Panc1 (cell line): Measurements from ENCODE around the gene NT5DC3. TPM values are rescaled to one million over a fixed set of nuclear protein-coding genes. Genes with fewer than 3 reads are reported as not detected.

Experiments
- ATAC-seq: fragments of 200-7000 bp; cut with Tn5 transposase; 2 replicates; pipeline ENCODE4 v1.9.1; 2020; ENCODE audit warnings: mild to moderate bottlenecking, moderate library complexity
- BruUV-seq: library from RNA; stranded (reverse); fragments of 400-500 nt; replicated peaks from 2 replicates; lab custom pipeline; 2021; lab: Mats Ljungman, UMichigan
- CTCF ChIA-PET: fragments of 300-600 bp; sonication (Branson Sonifier 250); formaldehyde crosslinking; loops from one replicate; lab custom pipeline; 2022; ENCODE audit warnings: antibody characterized with exemption; lab: Charles Lee
- POLR2A ChIA-PET: fragments of 300-600 bp; sonication (Branson Sonifier 250); formaldehyde crosslinking; loops from one replicate; lab custom pipeline; 2022; ENCODE audit warnings: antibody characterized with exemption; lab: Charles Lee
- DNase-seq: peaks from one replicate; pipeline ENCODE4 v3.0.0-alpha.2; 2010; ENCODE audit warnings: low read depth, low spot score
- H3K27ac ChIP-seq: 2 replicates; pipeline ENCODE4 v1.5.1; 2011; ENCODE audit warnings: mild to moderate bottlenecking, low read length, inconsistent platforms
- H3K27me3 ChIP-seq: fragments of 200-500 bp; sonication (Bioruptor generic); 2 replicates; pipeline ENCODE4 v1.6.0; 2014; ENCODE audit warnings: low read length, inconsistent platforms; ENCODE audit not compliant: control insufficient read depth, insufficient read depth
- H3K36me3 ChIP-seq: fragments of 200-500 bp; sonication (Bioruptor generic); 2 replicates; pipeline ENCODE4 v1.5.1; 2014; ENCODE audit warnings: inconsistent platforms, mild to moderate bottlenecking, low read length, moderate library complexity; ENCODE audit not compliant: control insufficient read depth, insufficient read depth
- H3K4me1 ChIP-seq: 2 replicates; pipeline ENCODE4 v1.5.1; 2011; ENCODE audit warnings: inconsistent platforms, mild to moderate bottlenecking, low read length, moderate library complexity; ENCODE audit not compliant: control insufficient read depth, insufficient read depth
- H3K4me3 ChIP-seq, 2 experiments: 2 replicates each; pipeline ENCODE4 v1.5.1; 2011 to 2012; ENCODE audit warnings: low read depth in 2 of 2, low read length in 2 of 2, mild to moderate bottlenecking in 2 of 2, inconsistent platforms in 1 of 2, moderate library complexity in 1 of 2
- H3K9me3 ChIP-seq: fragments of 200-500 bp; sonication (Bioruptor generic); 2 replicates; pipeline ENCODE4 v1.5.1; 2014; ENCODE audit warnings: low read depth, mild to moderate bottlenecking, inconsistent platforms, low read length, moderate library complexity; ENCODE audit not compliant: control insufficient read depth, insufficient read depth
- POLR2AphosphoS5 ChIP-seq: IDR thresholded peaks from 2 replicates; pipeline ENCODE4 v1.6.1; 2012; ENCODE audit warnings: mild to moderate bottlenecking, low read depth, low read length, moderate library complexity
- SIN3A ChIP-seq: IDR thresholded peaks from 2 replicates; pipeline ENCODE4 v1.6.1; 2012; ENCODE audit warnings: low read depth, mild to moderate bottlenecking, low read length, moderate library complexity, borderline replicate concordance; ENCODE audit not compliant: insufficient read depth
- TCF7L2 ChIP-seq: IDR thresholded peaks from 2 replicates; pipeline ENCODE4 v1.6.1; 2011; ENCODE audit warnings: mild to moderate bottlenecking, low read depth, low read length, inconsistent platforms
- in situ Hi-C: cut with HindIII; loops from 2 replicates; pipeline ENCODE4 v1.10.0; 2016; ENCODE audit warnings: low sequenced_read_pairs, low pct_unique_long_range_greater_than_20kb
- intact Hi-C: fragments of 100-400 bp; cut with micrococcal nuclease; formaldehyde crosslinking; loops from one replicate; pipeline ENCODE4 v1.10.0; 2022; ENCODE audit not compliant: unreplicated experiment
- total RNA-seq: library from RNA; stranded (reverse); gene quantifications from one replicate; pipeline ENCODE4 v1.2.1, GENCODE V29; 2021; ENCODE audit not compliant: unreplicated experiment
- TF ChIP-seq, protein P1 (sequence below), 2 experiments: IDR thresholded peaks; 2 replicates each; pipeline ENCODE4 v1.6.1; 2011 to 2012; ENCODE audit warnings: low read depth in 2 of 2, control low read depth in 1 of 2, low read length in 1 of 2, mild to moderate bottlenecking in 1 of 2, moderate library complexity in 1 of 2; ENCODE audit not compliant: insufficient read depth in 1 of 2
- TF ChIP-seq, protein P2 (sequence below): fragments of 450-650 bp; IDR thresholded peaks from 2 replicates; pipeline ENCODE4 v1.5.1; 2017; ENCODE audit warnings: mild to moderate bottlenecking

Gene NT5DC3
- total RNA-seq, 1 experiment from 2014 or later: 24.9 TPM

DNA sequence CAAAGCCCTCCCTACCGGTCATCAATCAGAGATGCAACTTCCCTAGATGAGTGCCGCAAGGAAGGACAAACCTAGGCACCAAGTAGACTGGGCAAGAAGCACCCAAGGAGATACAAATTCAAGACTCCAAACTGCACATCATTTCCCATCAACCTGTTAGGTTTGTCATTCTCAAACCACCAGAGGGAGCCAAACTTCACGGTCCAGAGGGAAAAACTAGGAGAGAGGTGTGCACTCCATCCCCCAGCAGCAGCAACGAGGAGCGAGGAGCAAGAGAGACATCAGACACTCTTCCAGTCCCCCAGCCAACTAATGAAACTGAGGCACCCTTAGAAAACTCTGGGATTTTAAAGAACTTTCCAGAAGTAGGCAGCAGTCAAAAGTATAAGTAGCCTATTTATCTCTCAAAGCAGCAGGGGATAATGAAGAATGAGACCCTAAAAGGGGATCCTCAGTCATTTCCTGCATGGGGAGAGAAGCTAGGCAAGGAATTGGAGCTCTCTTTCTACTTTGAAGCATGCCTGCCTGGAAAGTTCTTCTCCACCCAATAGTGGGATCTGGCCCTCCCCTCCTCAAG, 37.0 kb upstream of the NT5DC3 start:
- Histone ChIP-seq H3K4me3 (no peak overlapping the region), H3K9me3 (no peaks in the 10 kb centered on the region), H3K4me1 (0 out of 2 replicates have a peak, but pooled peaks cover 4% of the 10 kb centered on the region), H3K36me3 (no peaks in the 10 kb centered on the region), H3K27ac (no peak overlapping the region), H3K27me3 (no peaks in the 10 kb centered on the region; the same call in 1 of the 2 replicates)
- CTCF ChIA-PET: no interaction called here
- DNase-seq (no peak), ATAC-seq (peak; percentile 95)
- POLR2A ChIA-PET: no interaction called here
- TF ChIP-seq SIN3A: no peak
- TF ChIP-seq, protein P1, sequence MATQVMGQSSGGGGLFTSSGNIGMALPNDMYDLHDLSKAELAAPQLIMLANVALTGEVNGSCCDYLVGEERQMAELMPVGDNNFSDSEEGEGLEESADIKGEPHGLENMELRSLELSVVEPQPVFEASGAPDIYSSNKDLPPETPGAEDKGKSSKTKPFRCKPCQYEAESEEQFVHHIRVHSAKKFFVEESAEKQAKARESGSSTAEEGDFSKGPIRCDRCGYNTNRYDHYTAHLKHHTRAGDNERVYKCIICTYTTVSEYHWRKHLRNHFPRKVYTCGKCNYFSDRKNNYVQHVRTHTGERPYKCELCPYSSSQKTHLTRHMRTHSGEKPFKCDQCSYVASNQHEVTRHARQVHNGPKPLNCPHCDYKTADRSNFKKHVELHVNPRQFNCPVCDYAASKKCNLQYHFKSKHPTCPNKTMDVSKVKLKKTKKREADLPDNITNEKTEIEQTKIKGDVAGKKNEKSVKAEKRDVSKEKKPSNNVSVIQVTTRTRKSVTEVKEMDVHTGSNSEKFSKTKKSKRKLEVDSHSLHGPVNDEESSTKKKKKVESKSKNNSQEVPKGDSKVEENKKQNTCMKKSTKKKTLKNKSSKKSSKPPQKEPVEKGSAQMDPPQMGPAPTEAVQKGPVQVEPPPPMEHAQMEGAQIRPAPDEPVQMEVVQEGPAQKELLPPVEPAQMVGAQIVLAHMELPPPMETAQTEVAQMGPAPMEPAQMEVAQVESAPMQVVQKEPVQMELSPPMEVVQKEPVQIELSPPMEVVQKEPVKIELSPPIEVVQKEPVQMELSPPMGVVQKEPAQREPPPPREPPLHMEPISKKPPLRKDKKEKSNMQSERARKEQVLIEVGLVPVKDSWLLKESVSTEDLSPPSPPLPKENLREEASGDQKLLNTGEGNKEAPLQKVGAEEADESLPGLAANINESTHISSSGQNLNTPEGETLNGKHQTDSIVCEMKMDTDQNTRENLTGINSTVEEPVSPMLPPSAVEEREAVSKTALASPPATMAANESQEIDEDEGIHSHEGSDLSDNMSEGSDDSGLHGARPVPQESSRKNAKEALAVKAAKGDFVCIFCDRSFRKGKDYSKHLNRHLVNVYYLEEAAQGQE (IDR thresholded peaks at IDR 0.05; ENCODE audit: insufficient read depth in 1 of 2, low read depth in 2 of 2, low read length in 1 of 2): no peak
- TF ChIP-seq, protein P2, sequence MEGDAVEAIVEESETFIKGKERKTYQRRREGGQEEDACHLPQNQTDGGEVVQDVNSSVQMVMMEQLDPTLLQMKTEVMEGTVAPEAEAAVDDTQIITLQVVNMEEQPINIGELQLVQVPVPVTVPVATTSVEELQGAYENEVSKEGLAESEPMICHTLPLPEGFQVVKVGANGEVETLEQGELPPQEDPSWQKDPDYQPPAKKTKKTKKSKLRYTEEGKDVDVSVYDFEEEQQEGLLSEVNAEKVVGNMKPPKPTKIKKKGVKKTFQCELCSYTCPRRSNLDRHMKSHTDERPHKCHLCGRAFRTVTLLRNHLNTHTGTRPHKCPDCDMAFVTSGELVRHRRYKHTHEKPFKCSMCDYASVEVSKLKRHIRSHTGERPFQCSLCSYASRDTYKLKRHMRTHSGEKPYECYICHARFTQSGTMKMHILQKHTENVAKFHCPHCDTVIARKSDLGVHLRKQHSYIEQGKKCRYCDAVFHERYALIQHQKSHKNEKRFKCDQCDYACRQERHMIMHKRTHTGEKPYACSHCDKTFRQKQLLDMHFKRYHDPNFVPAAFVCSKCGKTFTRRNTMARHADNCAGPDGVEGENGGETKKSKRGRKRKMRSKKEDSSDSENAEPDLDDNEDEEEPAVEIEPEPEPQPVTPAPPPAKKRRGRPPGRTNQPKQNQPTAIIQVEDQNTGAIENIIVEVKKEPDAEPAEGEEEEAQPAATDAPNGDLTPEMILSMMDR: peak; percentile 89
- TF ChIP-seq TCF7L2: no peak
- in situ Hi-C loops: no loop called here
- intact Hi-C loops: no loop called here
- no TSS peak for BruUV-seq

DNA sequence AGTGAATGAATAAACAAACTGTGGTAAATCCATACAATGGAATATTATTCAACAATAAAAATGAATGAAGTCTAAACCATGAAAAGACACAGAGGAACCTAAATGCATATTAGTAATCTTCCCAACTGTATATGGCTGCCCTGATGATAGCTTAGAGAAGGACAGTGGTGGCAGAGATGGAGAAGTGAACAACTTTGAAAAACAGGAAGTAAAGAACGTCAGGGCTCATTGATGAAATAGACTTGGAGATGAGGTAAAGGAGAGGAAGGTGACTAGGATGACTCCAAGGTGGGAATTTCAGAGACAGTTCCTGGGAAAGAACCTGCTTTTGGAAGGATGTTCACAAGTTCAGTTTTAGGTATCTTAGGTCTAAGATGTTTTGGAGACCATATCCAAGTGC, 36.3 kb upstream of the NT5DC3 start:
- in situ Hi-C loops (no loop called here), intact Hi-C loops (no loop called here)
- Histone ChIP-seq H3K4me3 (no peak overlapping the region), H3K9me3 (no peaks in the 10 kb centered on the region), H3K36me3 (no peaks in the 10 kb centered on the region), H3K27me3 (no peaks in the 10 kb centered on the region; the same call in 1 of the 2 replicates), H3K4me1 (0 out of 2 replicates have a peak, but pooled peaks cover 4% of the 10 kb centered on the region), H3K27ac (no peak overlapping the region)
- CTCF ChIA-PET: no interaction called here
- BruUV-seq: no TSS peak
- DNase-seq (no peak), ATAC-seq (no peak)
- TF ChIP-seq, protein P1 (IDR thresholded peaks at IDR 0.05; ENCODE audit: insufficient read depth in 1 of 2, low read depth in 2 of 2, low read length in 1 of 2): no peak
- TF ChIP-seq SIN3A (no peak), TCF7L2 (no peak), POLR2AphosphoS5 (no peak)
- TF ChIP-seq, protein P2: no peak
- POLR2A ChIA-PET: no interaction called here
